Measurements from ENCODE around the gene AFG1L. TPM values are rescaled to one million over a fixed set of nuclear protein-coding genes. Genes with fewer than 3 reads are reported as not detected.

AFG1L gene
- total RNA-seq, 1 experiment from 2014 or later = 7.1 TPM

- CTCF ChIA-PET = no interaction called here
- Mint-ChIP-seq H3K9me3 (ENCODE audit: low read depth, unreplicated experiment) (no peaks in the 10 kb centered on the region), H3K4me1 (ENCODE audit: low read depth, unreplicated experiment) (no peaks in the 10 kb centered on the region), H3K27me3 (ENCODE audit: unreplicated experiment) (no peaks in the 10 kb centered on the region), H3K36me3 (ENCODE audit: insufficient read depth, unreplicated experiment) (no peaks in the 10 kb centered on the region), H3K4me3 (ENCODE audit: low read depth, unreplicated experiment) (no peak overlapping the region), H3K27ac (ENCODE audit: unreplicated experiment) (no peak overlapping the region)
- no TSS peak for BruUV-seq (replicated peaks)
- intact Hi-C loops (cut with micrococcal nuclease; ENCODE audit: unreplicated experiment) = no loop called here
- DNase-seq = no peak
- TF ChIP-seq CTCF (IDR thresholded peaks at IDR 0.05; ENCODE audit: unreplicated experiment) = no peak
These were observed 157.0 kb downstream of the AFG1L start for GRCh38 chr6:108451816-108452215.

- CTCF ChIA-PET = no interaction called here
- no peak overlapping the region for H3K27ac Mint-ChIP-seq (ENCODE audit: unreplicated experiment)
These were observed 157.9 kb downstream of the AFG1L start for GRCh38 chr6:108452711-108453195.

GRCh38 chr6:108453601-108454185, 158.8 kb downstream of the AFG1L start:
- H3K4me1 Mint-ChIP-seq (ENCODE audit: low read depth, unreplicated experiment) = no peaks in the 10 kb centered on the region
- H3K9me3 Mint-ChIP-seq (ENCODE audit: low read depth, unreplicated experiment) = no peaks in the 10 kb centered on the region
- no peak overlapping the region for H3K27ac Mint-ChIP-seq (ENCODE audit: unreplicated experiment)
- intact Hi-C loops (cut with micrococcal nuclease; ENCODE audit: unreplicated experiment) = no loop called here
- no peak for DNase-seq
- H3K27me3 Mint-ChIP-seq (ENCODE audit: unreplicated experiment) = no peaks in the 10 kb centered on the region
- H3K4me3 Mint-ChIP-seq (ENCODE audit: low read depth, unreplicated experiment) = no peak overlapping the region
- BruUV-seq (replicated peaks) = no TSS peak
- CTCF ChIA-PET = interaction anchor here (0.6 kb wide), 1 partner anchor 35 kb away, joined by 3 read pairs; no protein-coding TSS in a partner anchor
- no peaks in the 10 kb centered on the region for H3K36me3 Mint-ChIP-seq (ENCODE audit: insufficient read depth, unreplicated experiment)
- no peak for TF ChIP-seq CTCF (IDR thresholded peaks at IDR 0.05; ENCODE audit: unreplicated experiment)

More at GRCh38 chr6:108452711-108453195, 157.9 kb downstream of the AFG1L start:
- intact Hi-C loops (cut with micrococcal nuclease; ENCODE audit: unreplicated experiment) = no loop called here
- no peak overlapping the region for H3K4me3 Mint-ChIP-seq (ENCODE audit: low read depth, unreplicated experiment)
- no peak for TF ChIP-seq CTCF (IDR thresholded peaks at IDR 0.05; ENCODE audit: unreplicated experiment)
- no peaks in the 10 kb centered on the region for H3K27me3 Mint-ChIP-seq (ENCODE audit: unreplicated experiment)
- no peak for DNase-seq
- H3K4me1 Mint-ChIP-seq (ENCODE audit: low read depth, unreplicated experiment) = no peaks in the 10 kb centered on the region
- BruUV-seq (replicated peaks) = no TSS peak
- H3K36me3 Mint-ChIP-seq (ENCODE audit: insufficient read depth, unreplicated experiment) = no peaks in the 10 kb centered on the region
- H3K9me3 Mint-ChIP-seq (ENCODE audit: low read depth, unreplicated experiment) = no peaks in the 10 kb centered on the region

GRCh38 chr6:108454356-108454755, 159.5 kb downstream of the AFG1L start:
- Mint-ChIP-seq H3K4me1 (ENCODE audit: low read depth, unreplicated experiment) (no peaks in the 10 kb centered on the region), H3K27me3 (ENCODE audit: unreplicated experiment) (no peaks in the 10 kb centered on the region), H3K9me3 (ENCODE audit: low read depth, unreplicated experiment) (no peaks in the 10 kb centered on the region), H3K36me3 (ENCODE audit: insufficient read depth, unreplicated experiment) (no peaks in the 10 kb centered on the region), H3K27ac (ENCODE audit: unreplicated experiment) (no peak overlapping the region), H3K4me3 (ENCODE audit: low read depth, unreplicated experiment) (no peak overlapping the region)
- TF ChIP-seq CTCF (IDR thresholded peaks at IDR 0.05; ENCODE audit: unreplicated experiment) = no peak
- DNase-seq = no peak
- CTCF ChIA-PET = interaction anchor here (0.6 kb wide), 1 partner anchor 34 kb away, joined by 3 read pairs; no protein-coding TSS in a partner anchor
- intact Hi-C loops (cut with micrococcal nuclease; ENCODE audit: unreplicated experiment) = no loop called here
- BruUV-seq (replicated peaks) = no TSS peak

All from Calu3 (cell line).